ENCODE measurements around the gene IFNW1. TPM values are rescaled to one million over a fixed set of nuclear protein-coding genes. Genes with fewer than 3 reads are reported as not detected.

The IFNW1 gene
- total and polyA plus RNA-seq, 8 donors, result not detected

DNA sequence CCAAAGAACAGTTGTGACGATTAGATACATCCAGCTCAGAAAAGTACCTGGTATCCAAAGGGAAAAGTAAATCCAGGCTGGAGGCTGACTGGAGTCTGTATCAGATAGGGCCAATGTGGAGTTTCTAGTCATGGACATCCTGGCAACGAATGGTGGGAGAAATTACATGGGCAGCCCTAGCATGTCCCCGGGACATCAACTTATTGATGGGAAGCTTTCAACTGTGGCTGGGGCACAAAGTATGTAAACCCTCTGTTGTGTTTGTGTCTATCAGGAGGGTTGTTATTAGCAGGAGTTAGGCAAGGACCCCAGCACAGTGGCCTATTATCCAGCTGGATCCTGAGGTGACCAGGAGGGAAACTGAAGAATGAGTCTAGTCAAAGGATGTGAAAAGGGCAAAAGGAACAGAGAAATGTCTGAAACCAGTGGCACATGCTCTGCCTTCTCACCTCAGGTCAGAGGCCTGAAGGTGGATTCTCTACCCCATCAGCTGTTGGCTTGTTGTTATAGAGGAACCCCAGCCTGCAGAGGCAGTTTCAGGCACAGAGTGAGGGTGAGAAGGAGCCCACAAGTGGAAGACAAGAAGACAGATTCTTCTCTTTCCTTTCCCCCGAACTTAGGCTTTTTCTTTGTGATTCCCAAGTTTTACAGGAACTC lies 19.9 kb downstream of the IFNW1 start:
- intact Hi-C loops (cut with DNase I), result no loop called here
- Histone ChIP-seq H3K4me1 (no peaks in the 10 kb centered on the region), H3K4me3 (no peak overlapping the region), H3K27me3 (no peaks in the 10 kb centered on the region), H3K36me3 (no peaks in the 10 kb centered on the region), H3K9me3 (no peaks in the 10 kb centered on the region), H3K27ac (no peak overlapping the region)
- TF ChIP-seq, protein P1, sequence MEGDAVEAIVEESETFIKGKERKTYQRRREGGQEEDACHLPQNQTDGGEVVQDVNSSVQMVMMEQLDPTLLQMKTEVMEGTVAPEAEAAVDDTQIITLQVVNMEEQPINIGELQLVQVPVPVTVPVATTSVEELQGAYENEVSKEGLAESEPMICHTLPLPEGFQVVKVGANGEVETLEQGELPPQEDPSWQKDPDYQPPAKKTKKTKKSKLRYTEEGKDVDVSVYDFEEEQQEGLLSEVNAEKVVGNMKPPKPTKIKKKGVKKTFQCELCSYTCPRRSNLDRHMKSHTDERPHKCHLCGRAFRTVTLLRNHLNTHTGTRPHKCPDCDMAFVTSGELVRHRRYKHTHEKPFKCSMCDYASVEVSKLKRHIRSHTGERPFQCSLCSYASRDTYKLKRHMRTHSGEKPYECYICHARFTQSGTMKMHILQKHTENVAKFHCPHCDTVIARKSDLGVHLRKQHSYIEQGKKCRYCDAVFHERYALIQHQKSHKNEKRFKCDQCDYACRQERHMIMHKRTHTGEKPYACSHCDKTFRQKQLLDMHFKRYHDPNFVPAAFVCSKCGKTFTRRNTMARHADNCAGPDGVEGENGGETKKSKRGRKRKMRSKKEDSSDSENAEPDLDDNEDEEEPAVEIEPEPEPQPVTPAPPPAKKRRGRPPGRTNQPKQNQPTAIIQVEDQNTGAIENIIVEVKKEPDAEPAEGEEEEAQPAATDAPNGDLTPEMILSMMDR (IDR thresholded peaks at IDR 0.05), result no peak
- DNase-seq, result no peak
- no peak for ATAC-seq
- WGBS, 2 donors, result 66 to 83% methylated on average over 4 of the region's 4 CpGs
- FAIRE-seq, result no peak

DNA sequence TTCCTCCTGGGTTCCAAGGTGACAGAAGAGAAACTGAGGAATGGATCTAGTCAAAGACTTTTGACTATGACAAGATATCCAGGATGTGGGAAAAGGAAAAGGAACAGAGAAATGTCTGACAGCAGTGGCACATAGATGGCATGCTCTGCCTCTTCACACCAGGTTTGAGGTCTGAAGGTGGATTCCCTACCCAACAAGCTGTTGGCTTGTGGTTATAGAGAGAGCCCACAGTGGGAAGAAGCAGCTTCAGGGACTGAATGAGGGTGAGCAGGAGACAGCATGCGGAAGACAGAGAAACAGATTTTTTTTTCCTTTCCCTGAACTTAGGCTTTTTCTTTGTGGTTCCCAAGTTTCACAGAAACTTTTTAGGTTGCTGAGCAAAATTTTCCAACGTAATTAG lies 20.6 kb downstream of the IFNW1 start:
- 77 to 86% methylated on average over 2 of the region's 2 CpGs for WGBS, 2 donors
- no peak for DNase-seq
- no peaks in the 10 kb centered on the region for H3K36me3 ChIP-seq
- no peak for ATAC-seq
- intact Hi-C loops (cut with DNase I), result no loop called here
- H3K4me3 ChIP-seq, result no peak overlapping the region
- no peaks in the 10 kb centered on the region for H3K27me3 ChIP-seq
- TF ChIP-seq, protein P1 (IDR thresholded peaks at IDR 0.05), result no peak
- H3K4me1 ChIP-seq, result no peaks in the 10 kb centered on the region
- FAIRE-seq, result no peak
- no peak overlapping the region for H3K27ac ChIP-seq
- H3K9me3 ChIP-seq, result no peaks in the 10 kb centered on the region

DNA sequence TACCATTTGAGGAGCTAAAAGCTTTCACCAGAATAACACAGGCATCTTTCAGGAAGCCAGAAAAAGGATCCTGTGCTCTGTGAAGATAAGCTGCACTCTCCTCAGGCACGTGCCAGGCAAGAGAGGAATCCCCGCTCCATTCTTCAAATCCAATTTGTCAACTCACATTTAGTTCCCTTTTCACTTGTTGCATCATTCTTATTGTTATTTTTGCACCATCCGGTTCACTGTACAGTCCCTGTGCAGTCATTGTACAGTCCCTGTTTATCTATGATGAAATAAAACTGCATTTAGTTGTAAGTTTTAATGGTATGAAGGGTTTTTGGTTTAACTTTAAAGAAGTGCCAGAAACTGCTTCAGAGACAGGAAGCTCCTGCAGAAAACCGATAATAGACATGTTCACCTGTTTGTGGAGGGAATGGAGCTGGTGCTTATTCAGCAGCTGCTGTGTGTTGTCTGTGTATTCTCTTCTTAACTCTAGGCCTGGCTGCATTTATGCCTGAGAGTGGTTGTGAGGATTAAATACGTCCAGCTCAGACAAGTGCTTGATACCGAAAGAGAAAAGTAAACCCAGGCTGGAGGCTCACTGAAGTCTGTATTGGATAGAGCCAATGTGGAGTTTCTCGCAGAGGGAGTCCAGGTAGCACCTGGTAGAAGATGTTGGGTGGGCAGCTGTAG lies 22.4 kb downstream of the IFNW1 start:
- intact Hi-C loops (cut with DNase I), result no loop called here
- H3K36me3 ChIP-seq, result no peaks in the 10 kb centered on the region
- TF ChIP-seq, protein P1 (IDR thresholded peaks at IDR 0.05), result no peak
- no peaks in the 10 kb centered on the region for H3K27me3 ChIP-seq
- H3K27ac ChIP-seq, result no peak overlapping the region
- FAIRE-seq, result no peak
- no peaks in the 10 kb centered on the region for H3K4me1 ChIP-seq
- ATAC-seq, result peak in 2 of 4 donors; percentile 25 to 40
- H3K9me3 ChIP-seq, result no peaks in the 10 kb centered on the region
- H3K4me3 ChIP-seq, result no peak overlapping the region
- DNase-seq, result no peak
- WGBS, 2 donors, result 63 to 75% methylated on average over 7 of the region's 7 CpGs

DNA sequence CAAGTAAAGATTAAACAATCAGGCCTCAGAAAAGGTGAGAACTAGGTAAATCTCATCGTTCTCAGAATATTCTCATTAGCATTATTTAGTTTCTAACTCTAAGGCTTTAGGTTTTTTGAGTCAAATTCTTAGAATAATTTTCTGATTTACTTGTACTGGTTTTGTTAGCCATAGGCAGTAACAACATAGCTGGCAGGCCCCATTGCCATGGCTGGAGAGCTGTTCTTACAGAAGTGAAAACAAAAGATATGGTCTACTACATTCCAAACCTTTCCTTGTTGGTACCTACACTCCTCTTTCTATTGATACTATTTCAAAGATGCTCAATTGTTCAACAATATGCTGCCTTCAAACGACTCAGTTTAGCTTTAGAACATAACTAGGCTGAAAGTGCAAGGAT lies 27.3 kb downstream of the IFNW1 start:
- intact Hi-C loops (cut with DNase I), result no loop called here
- FAIRE-seq, result no peak
- H3K4me3 ChIP-seq, result no peak overlapping the region
- H3K27me3 ChIP-seq, result no peaks in the 10 kb centered on the region
- TF ChIP-seq, protein P1 (IDR thresholded peaks at IDR 0.05), result no peak
- H3K27ac ChIP-seq, result no peak overlapping the region
- H3K36me3 ChIP-seq, result no peaks in the 10 kb centered on the region
- DNase-seq, result no peak
- WGBS, 2 donors, result 39 to 42% methylated on average over 2 of the region's 2 CpGs
- no peaks in the 10 kb centered on the region for H3K9me3 ChIP-seq
- no peaks in the 10 kb centered on the region for H3K4me1 ChIP-seq
- ATAC-seq, result no peak

Measured in pancreas (tissue), 10 donors.